CD4-positive, alpha-beta T cell treated with Interleukin-2 at 100 ng/mL for 4 hours (primary cell): ENCODE measurements around the gene CTTNBP2.

ENCODE experiments used
- DNase-seq: peaks from one replicate; pipeline ENCODE4 v3.0.0-alpha.2; 2020; ENCODE audit warnings: low spot score

The CTTNBP2 gene

GRCh38 chr7:117683430-117684175 lies 189.6 kb downstream of the CTTNBP2 start:
- no peak for DNase-seq

- no peak for DNase-seq
Measured at GRCh38 chr7:117682681-117683385, 190.4 kb downstream of the CTTNBP2 start.

- no peak for DNase-seq
Measured at GRCh38 chr7:117679120-117679519, 194.1 kb downstream of the CTTNBP2 start.

- DNase-seq: no peak
Measured at GRCh38 chr7:117675497-117676435, 197.5 kb downstream of the CTTNBP2 start.

GRCh38 chr7:117674617-117675016 lies 198.6 kb downstream of the CTTNBP2 start:
- DNase-seq: no peak

GRCh38 chr7:117673839-117674238 lies 199.4 kb downstream of the CTTNBP2 start:
- no peak for DNase-seq

- no peak for DNase-seq
Measured at GRCh38 chr7:117673367-117673766, 199.9 kb downstream of the CTTNBP2 start.

GRCh38 chr7:117672453-117672852 lies 200.8 kb downstream of the CTTNBP2 start:
- no peak for DNase-seq

GRCh38 chr7:117669818-117670217 lies 203.4 kb downstream of the CTTNBP2 start:
- DNase-seq: no peak

- DNase-seq: no peak
Measured at GRCh38 chr7:117667456-117667855, 205.8 kb downstream of the CTTNBP2 start.

- DNase-seq: no peak
Measured at GRCh38 chr7:117666689-117667088, 206.6 kb downstream of the CTTNBP2 start.

GRCh38 chr7:117666031-117666430 lies 207.2 kb downstream of the CTTNBP2 start:
- no peak for DNase-seq

- no peak for DNase-seq
Measured at GRCh38 chr7:117665368-117665767, 207.9 kb downstream of the CTTNBP2 start.

GRCh38 chr7:117664047-117664446 lies 209.2 kb downstream of the CTTNBP2 start:
- DNase-seq: no peak

- no peak for DNase-seq
Measured at GRCh38 chr7:117661328-117661727, 211.9 kb downstream of the CTTNBP2 start.
